GM23338 (cell line): ENCODE data around the gene PITPNC1.

Source experiments
- CREB1 ChIP-seq: fragments of 250-450 bp; sonication (Bioruptor Pico); IDR thresholded peaks from 2 replicates; pipeline ENCODE4 v1.5.0; 2020; ENCODE audit warnings: low read depth, mild to moderate bottlenecking, moderate library complexity
- EZH2 ChIP-seq: fragments of 200-600 bp; sonication (generic); IDR thresholded peaks from one replicate; pipeline ENCODE4 v1.8.0; 2017; ENCODE audit warnings: antibody characterized with exemption, mild to moderate bottlenecking, low read depth; ENCODE audit not compliant: unreplicated experiment
- EZH2phosphoT487 ChIP-seq: fragments of 200-600 bp; sonication (generic); IDR thresholded peaks from one replicate; pipeline ENCODE4 v1.8.1; 2018; ENCODE audit warnings: antibody characterized with exemption; ENCODE audit not compliant: unreplicated experiment
- JUNB ChIP-seq: IDR thresholded peaks from one replicate; pipeline ENCODE4 v1.6.1; 2016; ENCODE audit warnings: antibody characterized with exemption; ENCODE audit not compliant: unreplicated experiment
- POLR2AphosphoS5 ChIP-seq: IDR thresholded peaks from 2 replicates; pipeline ENCODE4 v1.6.1; 2016; ENCODE audit warnings: antibody characterized with exemption, low read depth
- STAT1 ChIP-seq: IDR thresholded peaks from one replicate; pipeline ENCODE4 v1.6.1; 2016; ENCODE audit warnings: antibody characterized with exemption; ENCODE audit not compliant: unreplicated experiment
- ZNF114 ChIP-seq: fragments of 250-450 bp; sonication (Bioruptor Pico); IDR thresholded peaks from 2 replicates; pipeline ENCODE4 v1.5.0; 2020; ENCODE audit warnings: mild to moderate bottlenecking, moderate library complexity
- ZNF331 ChIP-seq: fragments of 250-450 bp; sonication (Bioruptor Pico); IDR thresholded peaks from 2 replicates; pipeline ENCODE4 v1.5.0; 2020; ENCODE audit warnings: low read depth, mild to moderate bottlenecking, moderate library complexity
- TF ChIP-seq, protein P1 (sequence below), 2 experiments: fragments of 200-600 bp in 1 of 2; sonication (generic) in 1 of 2; conservative IDR thresholded peaks; 2 replicates each; pipeline versions ENCODE4 v1.5.1 to v1.6.1; 2016 to 2017; ENCODE audit warnings: antibody characterized with exemption in 2 of 2, low read depth in 2 of 2, mild to moderate bottlenecking in 2 of 2, moderate library complexity in 1 of 2
- TF ChIP-seq, protein P2 (sequence below): IDR thresholded peaks from 2 replicates; pipeline ENCODE4 v1.6.1; 2016; ENCODE audit warnings: antibody characterized with exemption
- TF ChIP-seq, protein P3 (sequence below): IDR thresholded peaks from one replicate; pipeline ENCODE4 v1.6.1; 2018; ENCODE audit warnings: antibody characterized with exemption; ENCODE audit not compliant: unreplicated experiment

DNA sequence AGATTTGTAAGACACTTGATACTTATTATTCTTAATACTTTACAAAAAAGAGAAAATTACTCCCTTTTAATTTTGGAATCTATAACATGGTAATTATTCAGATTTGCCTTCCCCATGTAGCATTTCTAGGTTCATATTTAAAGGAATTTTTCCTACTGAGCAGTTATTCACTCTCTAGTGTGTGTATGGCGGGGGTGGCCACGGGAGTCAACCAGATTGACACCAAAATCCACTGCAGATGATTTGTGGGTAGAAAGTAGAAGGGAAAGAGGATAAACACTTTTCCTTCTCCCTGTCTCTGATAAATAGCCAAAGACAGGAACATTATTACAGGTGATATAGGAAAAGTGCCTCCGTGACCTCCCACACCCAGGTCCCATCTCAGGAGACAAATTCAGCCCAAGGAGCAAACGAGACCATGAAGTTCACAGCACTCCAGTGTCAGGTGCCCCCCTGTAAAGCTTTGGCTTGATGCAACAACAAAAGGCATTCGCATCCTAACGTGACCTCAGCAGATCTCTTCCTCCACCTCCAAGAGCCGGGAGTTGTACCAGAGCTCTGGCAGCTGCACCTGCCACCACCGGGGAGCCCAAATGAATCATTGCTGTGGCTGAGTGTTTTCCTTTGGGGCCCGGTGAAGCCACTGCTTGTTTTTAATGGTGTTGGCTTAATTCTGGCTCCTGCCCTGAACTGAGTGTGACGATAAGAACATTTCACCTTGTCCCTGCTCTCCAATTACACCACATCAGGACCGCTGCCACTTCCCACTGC is 248.0 kb downstream of the PITPNC1 start:
- TF ChIP-seq EZH2 (no peak), EZH2phosphoT487 (no peak), POLR2AphosphoS5 (no peak), ZNF114 (CRISPR knock-in tag) (no peak), CREB1 (CRISPR knock-in tag) (no peak), JUNB (no peak), STAT1 (no peak), ZNF331 (no peak)
- TF ChIP-seq, protein P1, sequence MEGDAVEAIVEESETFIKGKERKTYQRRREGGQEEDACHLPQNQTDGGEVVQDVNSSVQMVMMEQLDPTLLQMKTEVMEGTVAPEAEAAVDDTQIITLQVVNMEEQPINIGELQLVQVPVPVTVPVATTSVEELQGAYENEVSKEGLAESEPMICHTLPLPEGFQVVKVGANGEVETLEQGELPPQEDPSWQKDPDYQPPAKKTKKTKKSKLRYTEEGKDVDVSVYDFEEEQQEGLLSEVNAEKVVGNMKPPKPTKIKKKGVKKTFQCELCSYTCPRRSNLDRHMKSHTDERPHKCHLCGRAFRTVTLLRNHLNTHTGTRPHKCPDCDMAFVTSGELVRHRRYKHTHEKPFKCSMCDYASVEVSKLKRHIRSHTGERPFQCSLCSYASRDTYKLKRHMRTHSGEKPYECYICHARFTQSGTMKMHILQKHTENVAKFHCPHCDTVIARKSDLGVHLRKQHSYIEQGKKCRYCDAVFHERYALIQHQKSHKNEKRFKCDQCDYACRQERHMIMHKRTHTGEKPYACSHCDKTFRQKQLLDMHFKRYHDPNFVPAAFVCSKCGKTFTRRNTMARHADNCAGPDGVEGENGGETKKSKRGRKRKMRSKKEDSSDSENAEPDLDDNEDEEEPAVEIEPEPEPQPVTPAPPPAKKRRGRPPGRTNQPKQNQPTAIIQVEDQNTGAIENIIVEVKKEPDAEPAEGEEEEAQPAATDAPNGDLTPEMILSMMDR (conservative IDR thresholded peaks at IDR 0.05; ENCODE audit: low read depth in 2 of 2) = no peak
- TF ChIP-seq, protein P2, sequence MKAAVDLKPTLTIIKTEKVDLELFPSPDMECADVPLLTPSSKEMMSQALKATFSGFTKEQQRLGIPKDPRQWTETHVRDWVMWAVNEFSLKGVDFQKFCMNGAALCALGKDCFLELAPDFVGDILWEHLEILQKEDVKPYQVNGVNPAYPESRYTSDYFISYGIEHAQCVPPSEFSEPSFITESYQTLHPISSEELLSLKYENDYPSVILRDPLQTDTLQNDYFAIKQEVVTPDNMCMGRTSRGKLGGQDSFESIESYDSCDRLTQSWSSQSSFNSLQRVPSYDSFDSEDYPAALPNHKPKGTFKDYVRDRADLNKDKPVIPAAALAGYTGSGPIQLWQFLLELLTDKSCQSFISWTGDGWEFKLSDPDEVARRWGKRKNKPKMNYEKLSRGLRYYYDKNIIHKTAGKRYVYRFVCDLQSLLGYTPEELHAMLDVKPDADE = no peak
- TF ChIP-seq, protein P3, sequence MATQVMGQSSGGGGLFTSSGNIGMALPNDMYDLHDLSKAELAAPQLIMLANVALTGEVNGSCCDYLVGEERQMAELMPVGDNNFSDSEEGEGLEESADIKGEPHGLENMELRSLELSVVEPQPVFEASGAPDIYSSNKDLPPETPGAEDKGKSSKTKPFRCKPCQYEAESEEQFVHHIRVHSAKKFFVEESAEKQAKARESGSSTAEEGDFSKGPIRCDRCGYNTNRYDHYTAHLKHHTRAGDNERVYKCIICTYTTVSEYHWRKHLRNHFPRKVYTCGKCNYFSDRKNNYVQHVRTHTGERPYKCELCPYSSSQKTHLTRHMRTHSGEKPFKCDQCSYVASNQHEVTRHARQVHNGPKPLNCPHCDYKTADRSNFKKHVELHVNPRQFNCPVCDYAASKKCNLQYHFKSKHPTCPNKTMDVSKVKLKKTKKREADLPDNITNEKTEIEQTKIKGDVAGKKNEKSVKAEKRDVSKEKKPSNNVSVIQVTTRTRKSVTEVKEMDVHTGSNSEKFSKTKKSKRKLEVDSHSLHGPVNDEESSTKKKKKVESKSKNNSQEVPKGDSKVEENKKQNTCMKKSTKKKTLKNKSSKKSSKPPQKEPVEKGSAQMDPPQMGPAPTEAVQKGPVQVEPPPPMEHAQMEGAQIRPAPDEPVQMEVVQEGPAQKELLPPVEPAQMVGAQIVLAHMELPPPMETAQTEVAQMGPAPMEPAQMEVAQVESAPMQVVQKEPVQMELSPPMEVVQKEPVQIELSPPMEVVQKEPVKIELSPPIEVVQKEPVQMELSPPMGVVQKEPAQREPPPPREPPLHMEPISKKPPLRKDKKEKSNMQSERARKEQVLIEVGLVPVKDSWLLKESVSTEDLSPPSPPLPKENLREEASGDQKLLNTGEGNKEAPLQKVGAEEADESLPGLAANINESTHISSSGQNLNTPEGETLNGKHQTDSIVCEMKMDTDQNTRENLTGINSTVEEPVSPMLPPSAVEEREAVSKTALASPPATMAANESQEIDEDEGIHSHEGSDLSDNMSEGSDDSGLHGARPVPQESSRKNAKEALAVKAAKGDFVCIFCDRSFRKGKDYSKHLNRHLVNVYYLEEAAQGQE = no peak
